ENCODE measurements around the gene YPEL4.

Gene YPEL4

DNA sequence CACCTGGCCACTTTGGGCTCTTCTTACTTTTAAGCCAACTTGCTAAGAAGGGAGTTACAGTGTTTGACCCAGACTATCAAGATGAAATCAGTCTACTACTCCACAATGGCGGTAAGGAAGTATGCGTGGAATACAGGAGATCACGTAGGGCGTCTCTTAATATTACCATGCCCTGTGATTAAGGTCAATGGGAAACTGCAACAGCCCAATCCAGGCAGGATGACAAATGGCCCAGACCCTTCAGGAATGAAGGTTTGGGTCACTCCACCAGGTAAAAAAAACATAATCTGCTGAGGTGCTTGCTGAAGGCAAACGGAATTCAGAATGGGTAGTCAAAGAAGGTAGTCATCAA is 1.0 kb upstream of the YPEL4 start:
- no peak for DNase-seq (ENCODE audit: low read depth)

DNA sequence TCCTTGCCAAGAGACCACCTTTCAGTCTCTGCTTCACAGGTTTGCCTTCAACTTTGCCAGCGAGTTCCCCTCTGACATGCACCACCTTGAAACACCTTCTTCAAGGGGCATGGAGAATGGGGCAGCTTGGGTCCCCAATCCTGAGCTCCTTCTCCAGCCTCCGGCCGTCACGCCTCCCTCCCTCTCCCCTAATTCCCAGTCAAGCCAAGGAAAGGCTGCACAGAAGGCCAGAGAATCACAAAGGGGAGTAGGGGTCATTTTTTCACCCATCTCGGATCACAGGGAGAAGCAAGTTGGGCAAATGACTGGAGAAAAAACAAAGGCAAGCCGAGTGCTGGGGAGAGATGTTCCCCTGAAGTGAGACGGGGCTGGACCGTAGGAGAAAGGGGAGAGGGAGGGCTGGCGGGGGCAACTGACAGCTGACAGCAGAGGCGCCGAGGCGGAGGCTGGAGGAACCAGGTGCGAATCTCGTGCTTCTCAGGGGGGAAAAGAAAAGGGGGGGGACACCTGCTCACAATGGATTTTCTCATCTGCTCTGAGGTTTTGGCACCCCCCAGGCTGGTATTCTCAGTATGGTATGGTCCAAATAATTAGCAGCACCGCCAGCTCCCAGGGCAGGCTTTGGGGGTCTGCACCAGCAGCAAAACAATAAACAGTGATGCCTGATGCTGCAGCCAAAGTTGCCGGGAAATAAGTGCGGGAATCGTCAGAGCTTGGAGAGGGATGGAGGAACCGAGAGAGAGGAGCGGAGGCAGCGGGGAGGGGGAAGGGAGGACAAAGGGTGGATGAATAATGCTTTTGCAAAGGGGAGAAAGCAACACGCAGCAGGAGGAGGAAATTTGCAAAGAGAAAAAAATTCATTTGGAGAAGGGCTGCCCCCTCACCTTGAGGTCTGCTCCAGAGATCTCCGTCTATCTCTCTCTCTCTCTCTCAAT is 644 bp downstream of the YPEL4 start:
- no peak for DNase-seq (ENCODE audit: low read depth)

DNA sequence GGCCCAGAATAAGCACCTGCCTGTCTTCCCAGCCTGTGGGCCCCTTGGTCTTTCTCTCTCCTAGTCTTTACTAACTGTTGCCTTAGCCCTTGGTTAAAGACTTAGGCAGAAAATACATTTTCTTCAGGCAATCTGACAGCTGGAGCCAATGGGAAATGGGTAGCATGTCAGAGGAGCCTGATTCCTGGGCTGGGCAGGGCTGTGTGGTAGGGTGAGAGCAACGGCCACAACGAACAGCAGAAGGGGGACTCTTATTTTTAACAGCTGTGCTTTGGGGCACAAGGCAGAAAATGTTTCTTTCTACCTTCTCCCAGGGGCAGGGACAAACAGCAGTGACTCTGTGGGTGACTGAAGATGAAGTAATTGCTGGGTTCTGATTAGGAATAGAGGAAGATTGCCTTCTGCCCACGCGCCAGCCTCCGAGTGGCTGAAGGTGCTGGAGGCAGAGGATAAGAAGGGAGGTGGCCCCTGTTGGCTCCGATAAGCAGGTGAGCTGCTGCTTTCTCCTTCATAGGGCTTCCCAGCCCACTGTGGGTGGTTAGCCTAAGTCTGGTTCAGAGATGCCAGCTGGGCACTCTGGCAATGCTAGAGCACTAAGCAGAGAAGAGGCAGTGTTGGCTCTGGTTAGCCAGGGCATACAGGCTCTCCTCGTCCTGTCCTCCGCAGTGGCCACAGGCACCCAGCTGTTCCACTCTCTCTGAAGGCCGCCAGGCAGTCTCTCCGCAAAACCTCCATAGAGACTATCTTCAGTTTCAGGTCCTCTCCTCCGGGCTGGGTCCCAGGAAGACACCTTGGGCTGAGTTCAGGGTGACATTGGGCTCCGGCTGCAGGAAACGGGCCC is 1.5 kb downstream of the YPEL4 start:
- no peak for DNase-seq (ENCODE audit: low read depth)

DNA sequence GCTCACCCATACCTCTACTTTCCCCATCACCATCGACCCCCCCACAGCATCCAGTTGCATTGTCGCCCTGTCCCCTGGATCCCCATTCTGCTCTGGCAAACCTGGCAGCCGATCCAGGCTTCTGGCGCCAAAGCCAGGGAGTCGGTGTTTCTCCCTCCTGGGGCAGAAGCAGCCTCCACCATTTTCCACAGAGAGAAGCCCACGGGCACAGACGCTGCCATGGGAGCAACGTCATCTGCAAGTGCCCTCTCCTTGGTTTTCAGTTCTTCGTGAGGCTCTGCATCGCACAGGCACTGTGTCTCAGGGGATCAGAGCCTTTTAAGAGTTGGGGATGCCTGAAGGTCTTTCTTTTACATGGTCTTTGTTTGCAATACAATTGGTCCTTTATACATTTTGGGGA is 2.3 kb downstream of the YPEL4 start:
- DNase-seq (ENCODE audit: low read depth), result no peak

DNA sequence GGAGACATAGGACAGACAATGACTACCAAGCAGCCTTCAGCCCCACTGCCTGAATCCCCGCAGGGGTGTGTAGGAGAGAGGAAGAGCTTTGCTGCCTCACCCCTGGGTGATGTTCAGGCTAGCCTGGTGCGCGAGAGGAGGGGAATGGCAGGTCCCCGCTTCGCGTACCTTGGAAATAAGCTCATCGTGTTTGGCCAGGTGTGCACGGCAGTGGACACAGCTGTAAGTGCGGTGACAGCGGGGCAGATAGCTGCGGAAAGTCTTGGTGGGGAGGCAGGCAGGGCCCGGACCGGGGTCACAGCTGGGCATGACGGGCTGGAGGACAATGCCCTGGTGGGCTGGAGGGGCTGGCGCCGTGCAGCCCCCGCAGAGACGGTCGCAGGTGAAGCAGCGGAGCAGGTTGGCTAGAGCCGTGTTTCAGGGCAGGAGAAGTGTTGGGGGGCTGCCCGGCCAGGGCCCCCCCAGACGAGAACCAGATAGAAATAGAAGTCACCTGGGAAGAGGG is 2.9 kb downstream of the YPEL4 start:
- no peak for DNase-seq (ENCODE audit: low read depth)

DNA sequence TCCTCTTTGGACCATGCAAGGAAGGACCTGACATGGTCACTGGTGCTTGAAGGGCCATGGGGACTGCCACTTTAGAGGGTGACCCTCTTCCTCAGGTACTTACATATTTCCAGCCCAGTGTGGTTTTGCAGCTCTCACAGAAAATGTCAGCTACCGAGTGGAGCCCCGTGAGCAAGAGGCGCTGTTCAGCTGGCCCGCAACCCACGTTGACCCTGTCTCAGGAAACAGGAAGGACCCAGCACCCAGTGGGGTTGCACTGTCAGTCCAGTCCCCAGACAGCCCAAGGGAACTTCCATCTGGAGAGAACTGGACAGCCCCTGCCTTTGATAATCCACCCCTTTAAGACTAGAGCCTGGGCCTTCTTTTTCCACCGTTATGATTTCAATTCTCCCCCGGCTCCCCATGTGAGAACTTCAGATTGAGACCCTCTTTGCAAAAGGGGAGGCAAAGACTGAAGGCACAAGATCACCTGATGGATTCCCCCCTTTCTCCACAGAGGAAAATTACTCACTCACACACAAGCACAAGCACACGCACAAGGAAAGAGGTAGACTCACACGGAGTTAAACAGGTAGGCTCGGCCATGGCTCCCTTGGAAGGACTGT is 3.4 kb downstream of the YPEL4 start:
- no peak for DNase-seq (ENCODE audit: low read depth)

DNA sequence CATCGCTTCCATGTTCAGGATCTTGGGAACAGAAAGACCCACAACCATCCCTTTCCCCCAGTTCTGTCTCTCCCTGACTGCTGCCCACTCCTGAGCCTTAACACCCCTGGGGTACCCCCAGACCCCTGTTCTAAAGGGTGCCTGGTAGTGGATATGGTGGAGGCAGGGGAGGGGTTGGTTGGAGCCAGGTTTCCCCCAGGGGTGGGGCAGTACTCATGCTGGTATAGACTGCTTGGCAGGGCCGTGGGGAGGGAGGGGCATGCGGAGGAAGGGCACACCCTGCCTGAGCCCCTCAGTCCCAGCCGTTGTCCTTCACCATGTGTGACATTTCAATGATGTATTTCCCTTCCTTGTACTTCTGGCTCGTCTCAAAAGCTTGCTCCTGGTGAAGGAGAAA is 4.0 kb downstream of the YPEL4 start:
- DNase-seq (ENCODE audit: low read depth), result no peak

DNA sequence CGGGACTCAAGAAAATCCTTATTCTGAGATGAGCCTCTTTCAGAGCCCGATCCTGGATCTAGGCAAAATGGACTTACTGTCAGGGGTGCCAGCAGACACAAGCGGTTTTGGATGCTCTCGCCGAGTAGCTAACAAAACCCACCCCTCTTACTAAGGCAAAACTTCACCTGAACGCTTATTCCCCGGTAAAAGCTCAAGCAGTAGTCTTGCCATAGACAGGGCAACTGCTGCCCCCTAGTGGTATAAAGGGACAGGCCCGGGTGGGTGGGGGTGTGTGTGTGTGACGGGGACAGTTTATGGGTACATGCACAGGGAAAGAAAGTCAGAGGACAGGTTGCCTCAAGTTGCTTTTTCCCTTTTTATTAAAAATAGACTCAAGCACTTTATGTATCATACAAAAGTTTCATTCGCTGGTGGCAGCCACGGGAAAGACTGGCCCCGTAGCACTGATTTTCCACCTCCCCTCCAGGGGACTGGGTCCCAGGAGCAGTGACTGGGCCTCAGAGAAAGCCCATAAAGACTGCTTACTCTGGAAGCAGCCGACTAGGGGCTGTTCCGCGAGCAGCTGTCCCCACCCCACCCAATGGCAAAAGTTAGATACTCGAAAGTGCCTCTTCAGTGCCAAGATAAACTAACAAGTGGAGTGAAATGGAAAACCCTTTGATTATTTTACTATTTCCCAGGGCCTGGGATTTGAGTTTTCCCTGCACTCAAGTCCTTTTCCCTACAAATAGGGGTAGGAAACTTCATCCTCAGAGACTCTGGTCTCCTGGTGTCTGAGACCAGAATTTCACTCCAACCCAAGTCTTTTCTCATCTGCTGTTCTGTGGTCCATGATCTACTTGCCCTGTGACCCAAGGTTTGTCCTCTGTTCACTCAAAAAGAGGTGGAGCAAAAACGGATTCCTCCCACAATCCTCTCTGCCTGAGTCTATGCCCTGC is 4.7 kb downstream of the YPEL4 start:
- DNase-seq (ENCODE audit: low read depth), result peak; percentile 79

DNA sequence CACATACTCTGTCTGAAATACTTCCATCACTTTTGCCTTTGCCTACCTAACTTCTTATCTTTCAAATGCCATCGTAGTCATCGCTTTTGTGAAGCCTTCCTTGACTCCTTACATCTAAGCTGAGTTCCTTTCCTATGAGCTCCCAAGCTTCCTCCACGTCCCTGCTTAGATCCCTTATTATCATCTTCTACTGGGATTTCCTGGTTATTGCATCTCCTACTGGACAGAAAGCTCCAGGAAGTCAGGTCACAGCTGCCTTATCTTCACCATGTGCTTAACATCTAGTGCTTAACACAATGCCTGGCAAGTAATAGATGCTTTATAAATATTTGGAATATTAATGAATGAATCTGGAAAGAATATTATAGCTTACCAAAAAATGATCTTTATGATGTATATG is 5.9 kb downstream of the YPEL4 start:
- no peak for DNase-seq (ENCODE audit: low read depth)

DNA sequence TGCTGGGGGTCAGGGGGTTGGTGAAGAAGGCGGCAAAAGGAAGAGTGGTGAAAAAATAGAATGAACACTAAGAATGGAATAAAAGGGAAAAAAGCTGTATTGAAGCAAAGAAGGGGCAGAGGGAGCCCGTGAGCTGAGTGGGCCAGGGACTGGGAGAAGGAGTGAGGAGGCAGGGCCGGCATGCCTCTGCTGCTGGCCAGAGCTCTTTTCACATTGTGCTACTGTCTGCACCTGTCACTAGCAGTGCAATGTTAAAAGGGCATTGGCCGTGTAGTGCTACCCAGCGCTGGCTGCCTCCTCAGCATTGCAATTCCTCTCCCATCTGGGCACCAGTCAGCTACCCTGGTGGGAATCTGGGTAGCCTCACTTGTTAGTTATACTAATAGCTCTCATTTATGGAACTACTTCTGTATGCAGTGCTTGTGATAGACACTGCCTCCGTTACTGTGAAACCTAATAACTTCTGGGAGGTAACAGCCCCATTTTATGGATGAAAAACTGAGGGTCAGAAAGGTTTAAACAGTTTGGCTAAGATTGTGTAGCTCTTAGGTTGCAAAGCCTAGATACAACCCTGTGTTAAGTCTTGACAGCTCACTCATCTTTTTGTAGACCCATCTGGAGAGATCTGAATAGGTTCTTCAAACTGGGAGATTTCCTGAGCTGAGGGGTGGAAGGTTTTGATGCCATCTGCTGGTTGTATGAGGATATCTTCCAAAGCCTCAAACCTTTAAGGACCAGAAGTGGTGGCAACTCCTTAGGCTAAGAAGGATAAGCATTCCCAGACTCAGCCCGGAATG is 8.5 kb downstream of the YPEL4 start:
- DNase-seq (ENCODE audit: low read depth), result no peak

DNA sequence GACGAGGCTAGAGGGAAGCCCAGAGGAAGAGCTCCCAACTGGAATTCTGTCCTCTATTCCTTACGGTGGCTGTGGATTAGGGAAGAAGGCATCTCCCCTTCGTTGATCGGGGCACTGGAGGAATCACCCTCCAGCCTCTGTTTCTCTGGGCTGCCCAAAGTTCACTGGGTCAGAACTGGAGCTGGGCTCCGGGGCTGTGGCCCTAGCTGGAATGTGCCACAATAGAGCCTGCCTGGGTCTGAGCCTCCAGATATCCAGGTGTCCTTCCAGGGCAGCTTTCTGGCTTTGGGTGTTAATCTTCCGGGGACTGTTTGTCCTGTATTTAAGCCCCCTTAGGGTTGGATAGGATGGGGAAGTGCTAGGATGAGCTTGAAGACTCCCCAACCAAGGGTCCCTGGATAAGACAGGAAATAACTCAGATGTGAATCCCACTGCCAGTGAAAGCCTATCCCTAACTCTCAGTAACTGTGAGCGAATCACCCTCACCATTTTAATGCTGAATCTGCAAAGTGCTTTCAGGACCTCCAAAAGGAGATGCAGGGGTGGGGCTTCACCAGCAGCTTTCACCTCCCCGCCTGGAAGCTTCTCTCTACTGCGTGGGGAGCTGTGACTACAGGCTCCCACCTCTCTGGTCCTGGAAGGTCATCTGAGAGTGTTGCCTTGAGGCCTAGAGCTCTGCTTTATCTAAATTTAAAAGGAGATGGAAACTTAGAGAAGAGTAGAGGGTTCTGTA is 9.5 kb downstream of the YPEL4 start:
- no peak for DNase-seq (ENCODE audit: low read depth)

DNA sequence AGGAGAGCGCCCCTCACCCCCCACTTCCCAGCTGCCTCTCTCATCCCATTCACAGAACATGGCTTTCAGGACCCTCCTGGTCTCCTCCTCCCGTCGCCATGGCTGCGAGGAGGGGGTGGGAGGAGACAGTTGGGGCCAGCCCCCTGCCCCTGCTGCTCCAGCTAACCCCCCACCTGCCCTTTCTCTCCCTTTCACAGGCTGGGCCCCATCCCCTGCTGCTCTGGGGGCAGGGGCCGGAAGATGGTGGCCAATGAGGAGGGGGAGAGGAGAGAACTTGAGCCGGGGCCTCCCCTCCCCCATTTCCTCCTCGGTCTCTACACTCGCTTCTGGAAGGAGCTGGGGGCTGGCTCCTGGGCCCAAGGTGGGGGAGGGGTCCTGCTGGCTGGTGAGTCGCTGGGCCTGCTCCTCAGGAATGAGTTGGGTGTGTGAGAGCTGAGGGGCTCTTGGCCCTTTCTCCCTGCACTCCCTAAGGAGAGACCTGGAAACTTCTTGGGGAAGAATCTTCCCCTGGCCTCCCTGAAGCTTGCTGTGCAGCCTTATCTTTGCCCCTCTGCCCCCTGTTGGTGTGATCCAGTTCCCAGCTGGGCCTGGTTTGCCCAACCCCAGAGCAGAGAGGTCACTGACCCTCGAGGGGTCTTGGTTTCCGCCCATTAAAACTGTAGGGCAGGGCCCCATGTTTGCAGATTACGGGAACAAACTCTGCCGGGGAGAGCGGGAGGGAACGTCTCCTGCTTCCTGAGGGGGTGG is 10.2 kb downstream of the YPEL4 start:
- no peak for DNase-seq (ENCODE audit: low read depth)

DNA sequence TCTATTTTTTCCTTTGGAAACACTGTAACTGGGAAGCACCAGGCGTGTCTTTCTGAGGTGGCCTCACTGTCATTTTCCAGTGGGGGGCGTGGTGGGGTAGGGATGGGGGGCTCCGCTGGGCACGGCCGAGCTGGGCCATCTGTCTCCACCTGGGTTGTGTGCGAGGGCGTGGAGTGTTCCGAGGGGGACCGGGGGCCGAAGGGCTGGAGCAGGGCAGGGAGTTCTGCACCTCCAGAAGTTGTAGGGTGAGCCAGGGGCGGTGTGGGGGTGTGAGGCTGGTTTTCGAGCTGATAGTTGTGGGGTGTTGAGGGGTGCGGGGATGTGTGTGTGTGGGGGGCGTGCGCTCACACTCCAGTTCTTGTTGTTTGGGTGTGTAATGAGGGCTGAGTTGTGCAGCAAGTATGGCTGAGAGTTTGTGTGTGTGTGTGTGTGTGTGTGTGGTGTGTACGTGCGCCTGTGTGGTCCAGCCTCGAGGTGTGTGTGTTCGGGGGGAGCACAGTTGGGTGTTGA is 10.8 kb downstream of the YPEL4 start:
- DNase-seq (ENCODE audit: low read depth), result no peak

DNA sequence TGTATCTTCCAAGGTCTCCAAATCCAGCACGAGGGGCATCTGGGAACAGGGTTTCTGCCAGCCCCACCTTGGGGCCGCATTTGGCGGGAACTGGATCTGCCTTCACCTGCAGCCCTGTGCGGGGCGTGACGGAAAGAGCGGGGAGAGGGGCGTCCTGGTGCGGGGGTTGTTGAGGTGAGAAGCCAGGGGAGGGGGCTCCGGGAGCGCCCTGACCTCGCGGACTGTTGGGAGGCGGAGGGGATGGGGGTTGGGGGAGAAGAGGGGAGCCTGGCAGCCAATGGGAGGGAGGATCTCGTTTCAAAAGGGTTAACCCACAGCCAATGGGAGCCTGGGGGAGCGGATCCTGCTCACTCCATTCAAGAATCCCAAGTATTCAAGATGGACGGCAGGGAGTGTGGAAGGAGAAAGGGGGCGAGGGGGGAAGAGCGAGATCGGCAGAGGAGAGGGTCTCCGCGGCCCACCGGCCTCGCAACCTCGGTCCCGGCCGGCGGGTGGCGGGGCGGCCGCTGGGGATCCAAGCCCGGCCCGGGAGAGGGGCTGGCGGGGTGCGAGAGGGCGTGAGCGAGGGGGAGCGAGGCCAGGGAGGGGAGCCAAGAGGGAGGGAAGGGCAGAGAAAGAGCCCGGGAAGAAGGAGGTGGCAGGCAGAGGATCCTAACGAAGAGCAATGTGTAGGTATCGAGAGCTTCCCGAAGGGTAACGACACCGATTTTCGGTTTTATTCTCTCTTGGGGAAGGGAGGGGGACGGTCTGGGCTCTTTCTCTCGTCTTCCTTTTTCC is 11.5 kb downstream of the YPEL4 start:
- DNase-seq (ENCODE audit: low read depth), result no peak

DNA sequence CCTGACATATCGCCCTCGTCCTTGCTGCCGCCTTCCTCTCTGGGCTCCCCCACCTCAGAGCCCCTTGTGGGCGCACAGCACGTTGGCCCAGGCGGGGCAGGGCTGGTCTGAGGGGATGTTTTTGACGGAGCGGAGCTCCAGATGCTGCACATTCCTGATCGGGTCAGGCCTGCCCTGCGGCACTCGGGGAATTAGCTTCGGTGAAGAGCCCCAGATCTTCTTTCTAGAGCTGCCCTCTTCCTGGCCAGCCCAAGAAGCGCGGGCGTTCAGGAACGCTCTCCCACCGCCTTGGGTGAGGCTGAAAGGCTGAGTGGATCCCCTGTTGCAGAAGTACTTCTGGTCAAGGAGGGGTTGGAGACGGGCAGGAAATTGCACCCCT is 12.1 kb downstream of the YPEL4 start:
- DNase-seq (ENCODE audit: low read depth), result no peak

DNA sequence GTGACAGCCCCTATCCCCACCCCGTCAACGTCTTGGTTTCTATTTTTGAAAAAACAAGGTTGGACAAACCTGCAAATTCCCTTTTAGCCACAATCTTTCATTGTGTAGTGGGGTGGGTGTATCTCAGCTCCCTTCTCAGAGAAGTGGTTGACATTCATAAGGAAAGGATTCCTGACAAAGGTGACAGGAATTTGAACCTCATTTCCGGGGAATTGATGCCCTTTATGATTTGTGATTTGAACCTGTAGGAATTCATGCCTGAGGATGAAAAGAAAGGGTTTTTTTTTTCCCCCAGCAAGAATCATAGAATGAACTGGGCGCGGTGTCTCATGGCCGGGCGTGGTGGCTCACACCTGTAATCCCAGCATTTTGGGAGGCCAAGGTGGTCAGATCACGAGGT is 14.5 kb downstream of the YPEL4 start:
- no peak for DNase-seq (ENCODE audit: low read depth)

DNA sequence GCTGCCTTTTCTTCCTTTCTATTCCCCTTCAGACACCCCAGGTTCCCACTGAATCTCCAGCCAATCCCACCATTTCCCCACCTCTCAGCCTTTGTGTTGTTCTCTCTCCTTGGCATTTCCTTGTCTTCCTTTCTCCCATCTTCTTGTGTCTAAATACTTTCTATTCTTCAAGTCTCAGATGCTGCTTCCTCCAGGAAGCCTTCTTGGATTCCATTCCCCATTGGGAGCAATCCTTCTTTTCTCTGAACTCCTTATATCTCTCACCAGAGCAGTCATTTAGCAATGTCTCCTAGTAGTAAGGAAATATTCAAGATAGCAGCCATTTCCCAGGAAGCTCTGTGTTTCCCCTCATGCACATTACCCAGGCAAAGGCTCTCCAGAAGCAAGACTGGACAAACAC is 15.4 kb downstream of the YPEL4 start:
- no peak for DNase-seq (ENCODE audit: low read depth)

DNA sequence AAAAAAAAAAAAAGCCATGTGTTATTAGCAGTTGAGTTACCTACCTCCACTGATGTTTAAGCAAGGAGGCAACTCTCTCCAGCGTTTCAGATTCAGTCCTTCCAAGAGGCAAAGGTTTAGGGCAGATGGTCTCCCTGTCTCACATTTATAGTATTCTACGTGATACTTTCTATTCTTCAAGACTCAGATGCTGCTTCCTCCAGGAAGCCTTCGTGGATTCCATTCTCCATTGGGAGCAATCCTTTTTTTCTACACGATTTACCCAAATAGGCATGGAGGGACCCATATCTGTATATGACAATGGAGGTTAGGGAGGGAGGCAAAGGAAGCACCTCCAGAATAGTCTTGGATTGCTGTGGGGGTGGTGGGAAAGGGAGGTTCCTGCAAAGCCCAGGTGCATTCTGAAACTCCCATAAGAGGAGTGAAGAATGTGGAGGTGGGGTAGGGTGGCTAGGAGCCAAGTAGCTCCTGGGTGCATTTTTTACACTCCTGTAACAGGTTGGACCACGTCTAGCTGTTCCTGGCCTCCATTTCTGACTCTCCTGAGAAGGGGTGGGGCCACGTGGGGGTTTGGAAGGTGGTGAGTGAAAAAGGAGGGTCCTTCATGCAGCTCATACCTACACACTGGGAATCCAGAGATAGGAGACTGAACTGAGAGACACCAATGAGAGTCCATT is 16.2 kb downstream of the YPEL4 start:
- no peak for DNase-seq (ENCODE audit: low read depth)
